Uterus (tissue), 4 donors: ENCODE data around the gene TMEM117. TPM values are rescaled to one million over a fixed set of nuclear protein-coding genes. Genes with fewer than 3 reads are reported as not detected.

Experiments
- DNase-seq, 2 donors: peaks; one replicate each; pipeline ENCODE4 v3.0.0-alpha.2; 2019 to 2020
- H3K27ac ChIP-seq, 2 donors: fragments of 200-600 bp; sonication (generic); 1 replicate in 1 of 2; 2 replicates in 1 of 2; pipeline ENCODE4 v1.5.1; 2016 to 2018
- H3K27me3 ChIP-seq, 2 donors: fragments of 200-600 bp; sonication (generic); one replicate each; pipeline ENCODE4 v1.5.1; 2018 to 2019; ENCODE audit warnings: control low read depth in 1 of 2
- H3K36me3 ChIP-seq, 2 donors: fragments of 200-600 bp; sonication (generic); one replicate each; pipeline ENCODE4 v1.5.1; 2019; ENCODE audit warnings: control low read depth in 1 of 2
- H3K4me1 ChIP-seq, 2 donors: fragments of 200-600 bp; sonication (generic); one replicate each; pipeline ENCODE4 v1.5.1; 2018 to 2019; ENCODE audit warnings: control low read depth in 1 of 2
- H3K4me3 ChIP-seq, 2 donors: fragments of 200-600 bp; sonication (generic); 1 replicate in 1 of 2; 2 replicates in 1 of 2; pipeline ENCODE4 v1.5.1; 2018 to 2019; ENCODE audit warnings: mild to moderate bottlenecking in 1 of 2
- H3K9me3 ChIP-seq, 2 donors: fragments of 200-600 bp; sonication (generic); one replicate each; pipeline ENCODE4 v1.5.1; 2019; ENCODE audit warnings: control low read depth in 1 of 2
- POLR2A ChIP-seq, 2 donors: fragments of 450-650 bp; IDR thresholded peaks; one replicate each; pipeline ENCODE4 v1.6.1; 2016; ENCODE audit warnings: antibody characterized with exemption in 2 of 2, mild to moderate bottlenecking in 1 of 2, moderate library complexity in 1 of 2
- intact Hi-C: fragments of 100-400 bp; cut with DNase I; formaldehyde crosslinking; loops from one replicate; pipeline ENCODE4 v1.15.1; 2023; ENCODE audit warnings: low total_unique reads
- total RNA-seq, 4 donors: library from RNA; depleted of rRNA in 3 of 4; stranded (reverse); fragments of >200 nt in 3 of 4; gene quantifications; one replicate each; pipeline versions ENCODE4 v1.1.0 to v1.2.4, GENCODE V29; 2014 to 2023
- TF ChIP-seq, protein P1 (sequence below), 4 experiments: fragments of 200-600 bp in 2 of 4; fragments of 450-650 bp in 2 of 4; sonication (generic) in 2 of 4; IDR thresholded peaks; one replicate each; pipeline ENCODE4 v1.5.1; 2016 to 2019; ENCODE audit warnings: antibody characterized with exemption in 4 of 4, mild to moderate bottlenecking in 2 of 4, moderate library complexity in 1 of 4
- donor health status: DM: yes; HTN: yes; CAD: no.

Gene TMEM117
- total RNA-seq, 4 donors from 2014 or later = 1.0 to 34.4 (median 6.1) TPM

DNA sequence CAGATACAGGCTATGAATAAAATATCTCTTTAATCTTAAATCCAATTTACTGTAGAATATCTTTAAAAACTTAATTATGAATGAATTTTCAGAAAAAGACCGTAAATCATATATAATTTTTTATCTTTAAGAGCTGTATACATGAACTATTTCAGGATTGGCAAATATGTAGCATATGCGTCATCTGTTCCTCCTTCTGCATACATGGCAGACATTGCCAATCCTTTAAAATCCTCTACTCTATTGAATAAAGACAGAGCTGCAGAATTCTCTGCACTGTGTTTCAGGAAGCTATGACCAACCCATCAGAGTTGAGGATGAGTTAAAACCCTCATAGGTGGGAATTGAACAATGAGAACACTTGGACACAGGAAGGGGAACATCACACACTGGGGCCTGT lies 279.0 kb downstream of the TMEM117 start:
- no peaks in the 10 kb centered on the region for H3K4me1 ChIP-seq
- DNase-seq = no peak
- intact Hi-C loops = no loop called here
- no peak overlapping the region for H3K27ac ChIP-seq
- no peaks in the 10 kb centered on the region for H3K36me3 ChIP-seq
- TF ChIP-seq, protein P1, sequence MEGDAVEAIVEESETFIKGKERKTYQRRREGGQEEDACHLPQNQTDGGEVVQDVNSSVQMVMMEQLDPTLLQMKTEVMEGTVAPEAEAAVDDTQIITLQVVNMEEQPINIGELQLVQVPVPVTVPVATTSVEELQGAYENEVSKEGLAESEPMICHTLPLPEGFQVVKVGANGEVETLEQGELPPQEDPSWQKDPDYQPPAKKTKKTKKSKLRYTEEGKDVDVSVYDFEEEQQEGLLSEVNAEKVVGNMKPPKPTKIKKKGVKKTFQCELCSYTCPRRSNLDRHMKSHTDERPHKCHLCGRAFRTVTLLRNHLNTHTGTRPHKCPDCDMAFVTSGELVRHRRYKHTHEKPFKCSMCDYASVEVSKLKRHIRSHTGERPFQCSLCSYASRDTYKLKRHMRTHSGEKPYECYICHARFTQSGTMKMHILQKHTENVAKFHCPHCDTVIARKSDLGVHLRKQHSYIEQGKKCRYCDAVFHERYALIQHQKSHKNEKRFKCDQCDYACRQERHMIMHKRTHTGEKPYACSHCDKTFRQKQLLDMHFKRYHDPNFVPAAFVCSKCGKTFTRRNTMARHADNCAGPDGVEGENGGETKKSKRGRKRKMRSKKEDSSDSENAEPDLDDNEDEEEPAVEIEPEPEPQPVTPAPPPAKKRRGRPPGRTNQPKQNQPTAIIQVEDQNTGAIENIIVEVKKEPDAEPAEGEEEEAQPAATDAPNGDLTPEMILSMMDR (IDR thresholded peaks at IDR 0.05) = no peak
- TF ChIP-seq POLR2A (IDR thresholded peaks at IDR 0.05) = no peak
- no peak overlapping the region for H3K4me3 ChIP-seq
- no peaks in the 10 kb centered on the region for H3K9me3 ChIP-seq
- H3K27me3 ChIP-seq = no peaks in the 10 kb centered on the region

DNA sequence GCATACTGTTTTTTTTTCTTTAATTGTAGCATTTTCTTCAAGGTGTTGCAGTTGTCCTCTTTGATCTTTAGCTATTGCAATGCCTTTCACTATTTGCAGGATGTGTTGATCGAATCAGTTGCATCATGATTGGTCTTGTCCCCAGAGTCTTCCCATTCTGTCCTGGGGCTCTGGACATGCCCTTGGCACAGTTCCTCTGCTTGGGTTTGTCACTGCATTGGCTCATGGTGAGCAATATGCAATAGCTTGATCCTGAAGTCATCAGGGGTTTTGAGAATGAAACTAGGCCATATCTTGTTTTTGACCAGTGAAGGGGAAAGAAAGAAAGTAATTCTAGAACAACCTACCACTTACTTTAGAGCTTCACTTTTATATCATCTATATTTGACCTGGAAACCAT lies 281.5 kb downstream of the TMEM117 start:
- Histone ChIP-seq H3K4me3 (no peak overlapping the region), H3K4me1 (no peaks in the 10 kb centered on the region), H3K9me3 (no peaks in the 10 kb centered on the region), H3K36me3 (no peaks in the 10 kb centered on the region), H3K27ac (no peak overlapping the region), H3K27me3 (no peaks in the 10 kb centered on the region)
- TF ChIP-seq, protein P1 (IDR thresholded peaks at IDR 0.05) = no peak
- TF ChIP-seq POLR2A (IDR thresholded peaks at IDR 0.05) = no peak
- no peak for DNase-seq
- intact Hi-C loops = no loop called here

DNA sequence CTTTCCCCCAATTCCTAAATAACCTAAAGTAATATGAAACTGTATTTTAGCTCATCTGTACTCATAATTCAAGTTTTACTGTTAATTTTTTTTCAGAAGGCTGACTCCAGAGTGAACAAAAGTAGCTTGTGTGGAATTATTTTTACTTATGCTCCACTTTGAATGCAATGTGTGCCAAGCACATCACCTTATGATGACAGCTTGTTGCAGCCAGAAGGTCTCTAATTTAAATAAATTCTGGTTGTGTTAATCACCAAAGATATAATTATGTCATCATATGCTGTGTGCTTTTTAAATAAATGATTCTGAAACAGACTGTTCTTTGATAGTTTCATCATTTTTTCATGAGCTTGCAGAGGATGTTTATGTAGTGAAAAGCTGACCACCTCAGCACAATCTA lies 283.1 kb downstream of the TMEM117 start:
- Histone ChIP-seq H3K36me3 (no peaks in the 10 kb centered on the region), H3K27ac (no peak overlapping the region), H3K4me1 (no peaks in the 10 kb centered on the region), H3K9me3 (no peaks in the 10 kb centered on the region), H3K4me3 (no peak overlapping the region), H3K27me3 (no peaks in the 10 kb centered on the region)
- DNase-seq = no peak
- TF ChIP-seq, protein P1 (IDR thresholded peaks at IDR 0.05) = no peak
- no peak for TF ChIP-seq POLR2A (IDR thresholded peaks at IDR 0.05)
- intact Hi-C loops = no loop called here

DNA sequence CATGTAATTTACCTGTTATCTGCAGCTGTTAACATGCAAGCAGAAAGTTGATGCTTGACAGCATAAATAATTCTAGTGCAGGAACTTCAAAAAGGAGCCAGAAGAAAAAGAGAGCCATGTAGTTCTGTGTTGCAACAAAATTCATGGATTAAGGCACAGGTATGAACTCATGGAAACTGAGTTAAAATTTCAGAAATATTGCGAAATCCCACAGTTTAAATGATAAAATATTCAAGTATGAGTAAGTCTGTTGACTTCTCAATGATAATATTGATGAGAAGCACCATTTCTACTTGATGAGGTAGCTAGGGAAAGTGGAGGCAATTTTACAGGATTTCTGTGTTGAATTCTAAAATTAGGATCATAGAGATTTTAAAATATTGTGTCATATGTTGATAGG lies 290.9 kb downstream of the TMEM117 start:
- Histone ChIP-seq H3K36me3 (no peaks in the 10 kb centered on the region), H3K27ac (no peak overlapping the region), H3K4me3 (no peak overlapping the region), H3K27me3 (no peaks in the 10 kb centered on the region), H3K9me3 (no peaks in the 10 kb centered on the region), H3K4me1 (no peaks in the 10 kb centered on the region)
- DNase-seq = no peak
- intact Hi-C loops = no loop called here
- TF ChIP-seq, protein P1 (IDR thresholded peaks at IDR 0.05) = no peak
- no peak for TF ChIP-seq POLR2A (IDR thresholded peaks at IDR 0.05)

DNA sequence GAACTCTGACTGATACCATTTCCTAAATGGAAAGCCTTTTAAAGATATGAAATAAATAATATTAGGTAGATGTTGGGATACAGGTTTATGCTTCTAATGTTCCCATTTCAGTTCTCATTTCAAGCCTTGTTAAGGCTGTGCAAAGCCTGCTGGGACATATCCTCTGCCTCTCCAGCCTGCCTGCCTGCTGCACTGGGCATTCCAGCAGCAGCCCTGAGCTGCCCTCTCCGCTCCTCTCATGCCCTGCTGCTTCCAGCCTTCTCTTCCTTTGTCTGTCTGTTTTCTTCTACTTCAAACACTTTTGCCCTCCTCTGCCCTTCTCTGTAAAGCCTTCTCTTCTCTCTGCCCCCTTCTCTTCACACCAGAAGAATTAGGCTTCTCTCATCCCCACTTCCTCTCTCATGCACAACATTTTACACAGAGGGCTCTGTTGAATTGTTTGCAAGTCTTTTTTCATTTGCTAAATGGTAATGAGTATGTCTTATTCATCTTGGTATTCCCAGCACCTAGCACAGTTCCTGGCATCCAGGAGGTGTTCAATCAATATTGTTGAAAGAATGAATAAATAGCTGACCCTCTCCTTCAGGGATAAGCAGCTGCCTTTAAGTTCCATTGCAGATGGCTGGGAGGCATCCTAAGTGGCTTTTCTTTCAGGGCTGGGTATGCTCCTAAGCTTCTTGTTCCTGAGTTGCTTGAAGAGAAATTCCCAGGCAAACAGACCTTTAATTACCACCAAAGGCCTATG lies 292.3 kb downstream of the TMEM117 start:
- no peak overlapping the region for H3K4me3 ChIP-seq
- no peaks in the 10 kb centered on the region for H3K27me3 ChIP-seq
- H3K4me1 ChIP-seq = no peaks in the 10 kb centered on the region
- TF ChIP-seq POLR2A (IDR thresholded peaks at IDR 0.05) = no peak
- TF ChIP-seq, protein P1 (IDR thresholded peaks at IDR 0.05) = no peak
- intact Hi-C loops = no loop called here
- no peak overlapping the region for H3K27ac ChIP-seq
- no peaks in the 10 kb centered on the region for H3K9me3 ChIP-seq
- DNase-seq = no peak
- no peaks in the 10 kb centered on the region for H3K36me3 ChIP-seq
